ENCODE results near the gene FREM1.

Gene FREM1

DNA sequence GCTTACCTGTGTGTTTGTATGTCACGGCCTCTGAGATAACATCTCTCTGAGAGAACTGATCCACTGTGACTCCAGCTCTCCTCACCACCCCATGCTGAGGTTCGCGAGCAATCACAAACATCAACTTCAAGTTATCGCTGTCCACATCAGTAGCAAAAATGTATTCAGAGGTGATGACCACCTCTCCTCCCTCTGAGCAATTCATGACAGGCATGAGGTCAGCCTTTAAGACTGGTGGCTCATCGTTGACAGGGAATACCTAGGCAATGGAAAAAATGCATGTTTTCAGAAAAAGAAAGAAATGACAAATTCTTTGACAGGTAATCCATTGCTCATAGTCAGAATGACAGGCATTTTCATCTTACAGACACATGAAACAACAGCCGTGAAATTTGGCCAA lies 97.4 kb downstream of the FREM1 start:
- DNase-seq (ENCODE audit: low read depth): no peak
- TF ChIP-seq, protein P1, sequence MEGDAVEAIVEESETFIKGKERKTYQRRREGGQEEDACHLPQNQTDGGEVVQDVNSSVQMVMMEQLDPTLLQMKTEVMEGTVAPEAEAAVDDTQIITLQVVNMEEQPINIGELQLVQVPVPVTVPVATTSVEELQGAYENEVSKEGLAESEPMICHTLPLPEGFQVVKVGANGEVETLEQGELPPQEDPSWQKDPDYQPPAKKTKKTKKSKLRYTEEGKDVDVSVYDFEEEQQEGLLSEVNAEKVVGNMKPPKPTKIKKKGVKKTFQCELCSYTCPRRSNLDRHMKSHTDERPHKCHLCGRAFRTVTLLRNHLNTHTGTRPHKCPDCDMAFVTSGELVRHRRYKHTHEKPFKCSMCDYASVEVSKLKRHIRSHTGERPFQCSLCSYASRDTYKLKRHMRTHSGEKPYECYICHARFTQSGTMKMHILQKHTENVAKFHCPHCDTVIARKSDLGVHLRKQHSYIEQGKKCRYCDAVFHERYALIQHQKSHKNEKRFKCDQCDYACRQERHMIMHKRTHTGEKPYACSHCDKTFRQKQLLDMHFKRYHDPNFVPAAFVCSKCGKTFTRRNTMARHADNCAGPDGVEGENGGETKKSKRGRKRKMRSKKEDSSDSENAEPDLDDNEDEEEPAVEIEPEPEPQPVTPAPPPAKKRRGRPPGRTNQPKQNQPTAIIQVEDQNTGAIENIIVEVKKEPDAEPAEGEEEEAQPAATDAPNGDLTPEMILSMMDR (IDR thresholded peaks at IDR 0.05; ENCODE audit: low read length, missing control alignments): no peak
- no peak overlapping the region for H3K4me3 ChIP-seq (replicated peaks; ENCODE audit: low read depth, low read length)

DNA sequence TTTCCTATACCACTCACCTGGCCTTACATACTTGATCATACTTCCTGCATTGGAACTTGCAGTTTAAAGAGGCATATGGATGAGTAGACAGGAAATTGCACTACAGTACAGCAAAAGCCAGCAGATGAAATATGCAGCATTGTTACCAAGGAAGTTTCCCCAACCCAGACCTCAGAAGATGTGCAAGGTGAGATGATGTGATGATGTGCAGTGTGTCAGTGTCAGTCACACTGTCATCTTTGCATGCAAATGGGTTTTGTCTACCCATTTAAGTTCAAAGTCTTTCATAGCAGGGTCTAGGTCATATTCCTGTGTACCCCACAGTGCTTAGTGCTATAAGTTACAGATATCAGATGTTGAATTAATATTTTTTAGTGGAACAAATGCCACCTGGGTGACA lies 98.4 kb downstream of the FREM1 start:
- DNase-seq (ENCODE audit: low read depth): no peak
- no peak overlapping the region for H3K4me3 ChIP-seq (replicated peaks; ENCODE audit: low read depth, low read length)
- TF ChIP-seq, protein P1 (IDR thresholded peaks at IDR 0.05; ENCODE audit: low read length, missing control alignments): no peak

DNA sequence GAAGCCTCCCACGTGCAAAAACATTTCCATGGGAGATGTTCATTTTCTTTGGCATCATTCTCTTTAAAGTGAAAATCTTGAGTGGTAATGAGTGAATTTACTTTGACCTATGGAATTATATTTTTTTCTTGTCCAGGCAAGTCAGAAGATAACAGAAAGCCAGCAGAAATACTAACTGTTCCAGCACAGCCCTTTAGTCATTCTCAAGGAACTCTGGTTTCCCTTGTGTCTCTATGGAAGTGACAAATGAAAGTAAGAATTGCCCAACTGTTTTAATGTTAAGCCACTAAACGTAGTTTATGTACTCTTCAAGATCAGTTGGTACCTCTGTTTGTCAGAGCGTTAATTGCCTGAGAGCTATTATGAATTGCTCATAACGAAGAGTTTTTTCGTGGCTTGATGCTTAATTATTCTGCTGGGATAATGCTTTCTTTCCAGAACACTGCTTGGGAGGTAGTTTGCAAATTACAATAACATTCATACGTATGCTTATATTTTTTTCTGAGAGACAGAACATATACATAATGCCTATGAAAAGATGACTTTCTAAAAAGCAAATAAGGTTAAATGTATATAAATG lies 103.2 kb downstream of the FREM1 start:
- TF ChIP-seq, protein P1 (IDR thresholded peaks at IDR 0.05; ENCODE audit: low read length, missing control alignments): no peak
- DNase-seq (ENCODE audit: low read depth): peak; percentile 2
- no peak overlapping the region for H3K4me3 ChIP-seq (replicated peaks; ENCODE audit: low read depth, low read length)

DNA sequence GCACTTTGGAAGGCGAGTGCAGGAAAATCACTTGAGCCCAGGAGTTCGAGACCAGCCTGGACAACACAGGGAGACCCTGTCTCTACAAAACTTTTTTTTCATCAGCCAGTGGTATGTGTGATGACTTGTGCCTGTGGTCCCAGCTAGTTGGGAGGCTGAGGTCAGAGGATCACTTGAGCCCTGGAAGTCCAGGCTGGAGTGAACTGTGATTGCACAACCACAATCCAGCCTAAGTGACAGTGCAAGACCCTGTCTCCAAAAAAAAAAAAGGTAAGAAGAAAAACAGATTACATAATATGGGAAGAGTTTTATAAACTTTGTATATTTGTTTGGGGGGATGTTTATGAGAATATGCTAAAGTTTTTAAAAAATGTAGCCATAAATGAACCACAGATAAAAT lies 111.2 kb downstream of the FREM1 start:
- no peak overlapping the region for H3K4me3 ChIP-seq (replicated peaks; ENCODE audit: low read depth, low read length)
- DNase-seq (ENCODE audit: low read depth): no peak
- TF ChIP-seq, protein P1 (IDR thresholded peaks at IDR 0.05; ENCODE audit: low read length, missing control alignments): no peak

DNA sequence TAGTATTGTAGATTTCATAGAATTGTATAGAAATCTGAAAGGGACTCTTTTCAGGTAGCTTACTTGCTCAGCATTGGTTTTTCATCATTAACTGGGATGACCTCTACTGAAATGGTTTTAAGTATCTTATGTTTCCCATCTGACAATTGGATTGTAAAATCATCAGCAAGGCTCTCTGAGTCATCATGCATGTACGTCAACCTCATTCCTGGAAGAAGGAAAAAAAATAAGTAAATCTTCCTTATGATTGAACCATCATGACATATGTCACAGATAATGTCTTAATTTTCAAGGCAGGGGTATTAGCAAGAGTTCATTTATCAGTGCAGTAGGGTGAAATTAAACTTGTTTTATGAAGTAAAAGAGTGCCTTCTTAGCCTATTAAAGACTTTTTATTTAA lies 112.8 kb downstream of the FREM1 start:
- TF ChIP-seq, protein P1 (IDR thresholded peaks at IDR 0.05; ENCODE audit: low read length, missing control alignments): no peak
- DNase-seq (ENCODE audit: low read depth): peak; percentile 8
- no peak overlapping the region for H3K4me3 ChIP-seq (replicated peaks; ENCODE audit: low read depth, low read length)

DNA sequence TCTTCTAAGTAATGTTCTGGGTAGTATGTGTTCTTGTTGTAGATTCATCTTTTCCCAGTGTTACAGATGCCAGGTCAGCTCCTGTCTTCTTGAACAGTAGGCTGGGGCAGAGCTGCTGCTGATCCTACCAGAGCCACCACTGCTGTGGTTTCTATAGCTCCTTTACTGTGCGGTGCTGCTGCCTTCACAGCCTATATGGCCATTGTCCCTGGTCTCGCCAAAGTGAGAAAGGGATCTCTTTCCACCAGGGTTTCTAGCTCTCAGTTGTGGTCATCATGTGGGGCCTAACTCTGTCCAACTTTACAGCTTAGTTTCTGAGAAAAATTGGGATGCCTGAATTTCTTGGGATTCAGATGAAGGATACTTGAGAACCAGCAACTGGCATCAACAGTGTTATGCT lies 116.8 kb downstream of the FREM1 start:
- TF ChIP-seq, protein P1 (IDR thresholded peaks at IDR 0.05; ENCODE audit: low read length, missing control alignments): no peak
- no peak for DNase-seq (ENCODE audit: low read depth)
- no peak overlapping the region for H3K4me3 ChIP-seq (replicated peaks; ENCODE audit: low read depth, low read length)

DNA sequence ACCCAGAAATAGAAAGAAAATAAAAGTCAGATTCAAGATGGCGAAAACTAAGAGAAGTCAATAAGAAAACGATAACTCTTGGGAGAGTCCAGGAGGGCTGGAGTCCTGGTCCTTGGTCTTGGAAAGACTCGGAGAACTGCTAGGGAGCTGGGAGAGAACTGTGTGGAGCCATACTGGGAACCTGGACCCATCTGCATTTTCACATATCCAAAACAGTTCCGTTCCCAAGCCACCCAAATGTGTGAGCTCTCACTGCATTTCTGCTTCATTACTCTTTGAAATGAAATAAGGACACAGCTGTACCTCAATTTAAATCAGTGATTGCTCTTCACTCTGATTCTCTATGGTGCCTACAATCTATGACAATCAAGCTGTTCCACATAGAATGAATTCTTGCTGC lies 119.6 kb downstream of the FREM1 start:
- no peak for DNase-seq (ENCODE audit: low read depth)

More for the DNA sequence above, 119.6 kb downstream of the FREM1 start:
- TF ChIP-seq, protein P1 (IDR thresholded peaks at IDR 0.05; ENCODE audit: low read length, missing control alignments): no peak
- H3K4me3 ChIP-seq (replicated peaks; ENCODE audit: low read depth, low read length): no peak overlapping the region

All from fibroblast of pulmonary artery (primary cell).